HepG2 (cell line): ENCODE data around the gene CNTN2. TPM values are rescaled to one million over a fixed set of nuclear protein-coding genes. Genes with fewer than 3 reads are reported as not detected.

Experiments used
- ATAC-seq: fragments of 200-7000 bp; cut with Tn5 transposase; 3 replicates; pipeline ENCODE4 v1.9.1; 2020; ENCODE audit warnings: mild to moderate bottlenecking, moderate library complexity
- BruUV-seq: library from RNA; stranded (reverse); fragments of 400-500 nt; replicated peaks from 2 replicates; lab custom pipeline; 2021; lab: Mats Ljungman, UMichigan
- CTCF ChIA-PET: fragments of 300-600 bp; formaldehyde crosslinking; extraction: SDS; loops from one replicate; lab custom pipeline; 2021; ENCODE audit warnings: low total read pairs, inconsistent platforms, low intra/inter-chr PET ratio; lab: Yijun Ruan, JAX
- POLR2A ChIA-PET: fragments of 350-600 bp; sonication (Branson Sonifier 250); formaldehyde crosslinking; loops from one replicate; lab custom pipeline; 2020; ENCODE audit warnings: antibody characterized with exemption, inconsistent platforms; lab: Yijun Ruan, JAX
- DNase-seq: peaks from one replicate; pipeline ENCODE4 v3.0.0-alpha.2; 2015; ENCODE audit warnings: low spot score
- FAIRE-seq: peaks from 3 replicates; lab custom pipeline; 2011; peaks lifted over from hg19 to GRCh38; lab: Jason Lieb, UNC
- H2AFZ ChIP-seq: one replicate; pipeline ENCODE4 v1.6.1; 2011; ENCODE audit warnings: low read length, inconsistent platforms
- H3K27ac ChIP-seq: fragments of 300-600 bp; 3 replicates; pipeline ENCODE4 v1.8.0; 2011; ENCODE audit warnings: mixed run types, mild to moderate bottlenecking, mixed read lengths, low read length, inconsistent platforms; ENCODE audit not compliant: insufficient read depth; ENCODE audit errors: extremely low read length
- H3K27me3 ChIP-seq, 2 experiments: fragments of 200-600 bp in 1 of 2; 2 replicates in 1 of 2; 3 replicates in 1 of 2; pipeline versions ENCODE4 v1.6.0 to v1.8.0; 2011; ENCODE audit warnings: low read length in 2 of 2, mild to moderate bottlenecking in 2 of 2, moderate library complexity in 2 of 2, inconsistent platforms in 1 of 2; ENCODE audit not compliant: insufficient read depth in 2 of 2, control insufficient read depth in 1 of 2
- H3K36me3 ChIP-seq, 2 experiments: fragments of 200-600 bp in 1 of 2; replicated peaks in 1 of 2; 2 replicates in 1 of 2; 3 replicates in 1 of 2; pipeline versions ENCODE4 v1.5.1 to v1.8.0; 2011; ENCODE audit warnings: low read length in 2 of 2, inconsistent platforms in 1 of 2; ENCODE audit not compliant: insufficient read depth in 2 of 2, control insufficient read depth in 1 of 2
- H3K4me1 ChIP-seq: 2 replicates; pipeline ENCODE4 v1.5.1; 2012; ENCODE audit warnings: low read length, inconsistent platforms; ENCODE audit not compliant: insufficient read depth
- H3K4me2 ChIP-seq: 2 replicates; pipeline ENCODE4 v1.6.0; 2011; ENCODE audit warnings: low read depth, low read length, inconsistent platforms
- H3K4me3 ChIP-seq, 3 experiments: fragments of 200-600 bp in 1 of 3; sonication (generic), shearing (Covaris generic) in 1 of 3; replicated peaks in 1 of 3; 2 replicates each; pipeline ENCODE4 v1.5.1; 2011 to 2016; ENCODE audit warnings: low read length in 3 of 3, inconsistent platforms in 2 of 3, low read depth in 2 of 3, mild to moderate bottlenecking in 2 of 3, control low read depth in 1 of 3, mixed read lengths in 1 of 3; ENCODE audit not compliant: insufficient read depth in 1 of 3
- H3K79me2 ChIP-seq: one replicate; pipeline ENCODE4 v1.6.1; 2011; ENCODE audit warnings: low read length, inconsistent platforms; ENCODE audit not compliant: insufficient read depth
- H3K9ac ChIP-seq: 2 replicates; pipeline ENCODE4 v1.6.0; 2011; ENCODE audit warnings: mild to moderate bottlenecking, low read depth, low read length, inconsistent platforms; ENCODE audit not compliant: insufficient read depth
- H3K9me3 ChIP-seq: 2 replicates; pipeline ENCODE4 v1.5.1; 2012; ENCODE audit warnings: mild to moderate bottlenecking, low read length
- H4K20me1 ChIP-seq: 2 replicates; pipeline ENCODE4 v1.6.0; 2011; ENCODE audit warnings: inconsistent platforms, mild to moderate bottlenecking, low read length, moderate library complexity; ENCODE audit not compliant: insufficient read depth
- ATF7 ChIP-seq, 2 experiments: fragments of 450-650 bp in 1 of 2; sonication (generic) in 1 of 2; formaldehyde crosslinking in 1 of 2; IDR thresholded peaks; 2 replicates each; pipeline versions ENCODE4 v1.4.0 to v1.6.1; 2016 to 2020; ENCODE audit warnings: antibody characterized with exemption in 1 of 2, mild to moderate bottlenecking in 1 of 2, missing genetic modification reagents in 1 of 2
- CEBPG ChIP-seq: IDR thresholded peaks from 2 replicates; pipeline ENCODE4 v1.6.1; 2016
- CENPBD1 ChIP-seq: sonication (generic); formaldehyde crosslinking; IDR thresholded peaks from 2 replicates; pipeline ENCODE4 v1.8.0; 2022; ENCODE audit warnings: missing genetic modification reagents, low read depth, mild to moderate bottlenecking, borderline replicate concordance
- CHD4 ChIP-seq: fragments of 200-600 bp; sonication (generic); IDR thresholded peaks from 2 replicates; pipeline ENCODE4 v1.7.0; 2017; ENCODE audit warnings: mild to moderate bottlenecking, low read length, borderline replicate concordance
- CTCF ChIP-seq: sonication (generic); formaldehyde crosslinking; IDR thresholded peaks from 2 replicates; pipeline ENCODE4 v1.5.0; 2020; ENCODE audit warnings: mild to moderate bottlenecking, missing genetic modification reagents, moderate library complexity
- FOXO4 ChIP-seq: sonication (generic); formaldehyde crosslinking; conservative IDR thresholded peaks from 2 replicates; pipeline ENCODE4 v1.8.1; 2023; ENCODE audit warnings: missing genetic modification reagents
- HHEX ChIP-seq: IDR thresholded peaks from 2 replicates; pipeline ENCODE4 v1.6.1; 2016; ENCODE audit warnings: control low read depth
- HMG20B ChIP-seq: conservative IDR thresholded peaks from 2 replicates; pipeline ENCODE4 v1.6.1; 2016; ENCODE audit warnings: missing genetic modification reagents, missing compliant biosample characterization
- KAT2B ChIP-seq: fragments of 150-350 bp; IDR thresholded peaks from 2 replicates; pipeline ENCODE4 v1.6.1; 2014; ENCODE audit warnings: low read depth, low read length, borderline replicate concordance
- MBD4 ChIP-seq: IDR thresholded peaks from 2 replicates; pipeline ENCODE4 v1.6.1; 2012; ENCODE audit warnings: low read length, inconsistent platforms, borderline replicate concordance
- RFXAP ChIP-seq: sonication (generic); formaldehyde crosslinking; IDR thresholded peaks from 2 replicates; pipeline ENCODE4 v1.4.0; 2020; ENCODE audit warnings: missing genetic modification reagents, borderline replicate concordance
- ZBTB37 ChIP-seq: sonication (generic); formaldehyde crosslinking; IDR thresholded peaks from 2 replicates; pipeline ENCODE4 v1.4.0; 2020; ENCODE audit warnings: mild to moderate bottlenecking, missing genetic modification reagents
- ZNF205 ChIP-seq: IDR thresholded peaks from 2 replicates; pipeline ENCODE4 v1.6.1; 2018; ENCODE audit warnings: missing biosample characterization, missing genetic modification reagents
- WGBS: methylation state at CpG from one replicate; pipeline ENCODE4 v1.1.6; 2017; ENCODE audit warnings: low lambda C conversion rate; 5-methylcytosine and 5-hydroxymethylcytosine counted together
- in situ Hi-C: cut with HindIII; loops from 2 replicates; pipeline ENCODE4 v1.10.0; 2017; ENCODE audit warnings: low pct_unique_long_range_greater_than_20kb; ENCODE audit not compliant: extremely low pct_ligation_motif_present
- intact Hi-C: fragments of 100-400 bp; cut with micrococcal nuclease; formaldehyde crosslinking; loops from one replicate; pipeline ENCODE4 v1.10.0; 2022; ENCODE audit not compliant: unreplicated experiment
- polyA plus RNA-seq, 8 experiments: library from polyadenylated mRNA; depleted of rRNA in 3 of 8; stranded (reverse) in 7 of 8; unstranded in 1 of 8; fragments of >200 nt; fragmentation: Illumina TruSeq in 4 of 8; extraction: Trizol in 4 of 8; gene quantifications; 2 replicates each; pipeline versions ENCODE4 v1.2.1 to v1.2.3, GENCODE V29; 2011 to 2016; ENCODE audit warnings: low read depth in 4 of 8, missing spikeins in 1 of 8, mixed read lengths in 1 of 8; ENCODE audit not compliant: insufficient read depth in 1 of 8
- total RNA-seq, 5 experiments: library from RNA; depleted of rRNA; stranded (reverse); fragments of >200 nt; fragmentation: Illumina TruSeq; extraction: Trizol; gene quantifications; 2 replicates each; pipeline ENCODE4 v1.2.3, GENCODE V29; 2016; ENCODE audit warnings: low read depth in 1 of 5

The CNTN2 gene
- total and polyA plus RNA-seq, 2 of the 13 experiments (the other 11 are each of a cell fraction or from before 2014, with no cell fraction given) = not detected

GRCh38 chr1:205002705-205003104 is 40.3 kb upstream of the CNTN2 start:
- Histone ChIP-seq H3K4me1 (no peaks in the 10 kb centered on the region), H3K9ac (no peak overlapping the region), H3K9me3 (no peaks in the 10 kb centered on the region), H3K79me2 (no peaks in the 10 kb centered on the region), H3K27me3 (peaks cover 1 to 59% of the 10 kb centered on the region in 2 experiments; a peak in 4 of 5 replicates), H4K20me1 (no peaks in the 10 kb centered on the region), H3K4me2 (no peak overlapping the region), H3K27ac (no peak overlapping the region), H2AFZ (no peak overlapping the region), H3K36me3 (no peaks in the 10 kb centered on the region), H3K4me3 (no peak overlapping the region)
- DNase-seq (no peak), FAIRE-seq (no peak), ATAC-seq (no peak)
- no TSS peak for BruUV-seq
- CTCF ChIA-PET = no interaction called here
- POLR2A ChIA-PET = no interaction called here
- TF ChIP-seq MBD4 (no peak), HHEX (CRISPR knock-in tag) (no peak), CHD4 (no peak)
- WGBS = 25% methylated on average over 6 of the region's 7 CpGs
- in situ Hi-C loops = no loop called here
- intact Hi-C loops = no loop called here

- DNase-seq = no peak
- TF ChIP-seq ATF7 (IDR thresholded peaks at IDR 0.05) (no peak), ATF7 (CRISPR knock-in tag; IDR thresholded peaks at IDR 0.05) (no peak), CTCF (no peak), HMG20B (CRISPR knock-in tag) (no peak), ZBTB37 (CRISPR knock-in tag) (no peak), RFXAP (CRISPR knock-in tag) (no peak), FOXO4 (CRISPR knock-in tag) (no peak), KAT2B (no peak), CEBPG (CRISPR knock-in tag) (no peak), CENPBD1 (CRISPR knock-in tag) (no peak), ZNF205 (CRISPR knock-in tag) (no peak)
Observed at GRCh38 chr1:205003358-205004131, 39.5 kb upstream of the CNTN2 start.

More at GRCh38 chr1:205003358-205004131, 39.5 kb upstream of the CNTN2 start:
- Histone ChIP-seq H3K9ac (no peak overlapping the region), H3K9me3 (no peaks in the 10 kb centered on the region), H3K4me1 (no peaks in the 10 kb centered on the region), H3K27ac (no peak overlapping the region), H3K79me2 (no peaks in the 10 kb centered on the region), H4K20me1 (no peaks in the 10 kb centered on the region), H3K27me3 (peaks cover 2 to 61% of the 10 kb centered on the region in 2 experiments; a peak in 4 of 5 replicates), H3K4me3 (no peak overlapping the region), H3K4me2 (no peak overlapping the region), H2AFZ (no peak overlapping the region), H3K36me3 (no peaks in the 10 kb centered on the region)
- POLR2A ChIA-PET = no interaction called here
- WGBS = 26% methylated on average over 10 of the region's 10 CpGs
- no peak for ATAC-seq
- CTCF ChIA-PET = no interaction called here
- intact Hi-C loops = no loop called here
- no TSS peak for BruUV-seq
- no peak for FAIRE-seq
- in situ Hi-C loops = no loop called here
